ENCODE results near the gene MAGEA9.
"Not testable (repeated sequence)": the region's sequence is repeated elsewhere in the genome, so short reads cannot be mapped to it uniquely, and the experiment has no call there.

MAGEA9 gene

GRCh38 chrX:149773768-149774167 lies 8.0 kb upstream of the MAGEA9 start, which contains the start of gene HSFX1:
Gene HSFX1, plus strand, starts transcription at chrX:149774068. Its CDS starts 614 bp downstream, at chrX:149774682.
- H2BK15ac ChIP-seq (ENCODE audit: low read depth, poor library complexity, severe bottlenecking); H3K36me3 ChIP-seq (ENCODE audit: control insufficient read depth in 1 of 2, insufficient read depth in 2 of 2, low read depth in 1 of 2, low read length in 2 of 2); H2AFZ ChIP-seq (ENCODE audit: low read depth, low read length); H3K9me3 ChIP-seq (ENCODE audit: control insufficient read depth, low read length); H2AK5ac ChIP-seq (ENCODE audit: low read length, severe bottlenecking); H3K27ac ChIP-seq (ENCODE audit: low read length, poor library complexity, severe bottlenecking); H2BK120ac ChIP-seq (ENCODE audit: low read depth, low read length); H3K9ac ChIP-seq (ENCODE audit: low read length); H3K4ac ChIP-seq (ENCODE audit: low read depth in 1 of 2, low read length in 2 of 2); H3K14ac ChIP-seq (ENCODE audit: low read length in 2 of 2); DNase-seq; H2BK5ac ChIP-seq (ENCODE audit: low read depth, low read length, poor library complexity, severe bottlenecking); H3K79me1 ChIP-seq (replicated peaks; ENCODE audit: low read length, poor library complexity, severe bottlenecking); H3K18ac ChIP-seq (ENCODE audit: low read depth in 1 of 2, low read length in 2 of 2); H4K91ac ChIP-seq (ENCODE audit: low read length); H3K4me1 ChIP-seq (ENCODE audit: control insufficient read depth, insufficient read depth, low read depth, low read length); H3K4me3 ChIP-seq (ENCODE audit: insufficient read depth in 1 of 2, low read depth in 1 of 2, low read length in 2 of 2); H3K4me2 ChIP-seq (ENCODE audit: low read length, poor library complexity, severe bottlenecking); H2BK12ac ChIP-seq (ENCODE audit: low read length in 2 of 2); H4K8ac ChIP-seq (ENCODE audit: low read length); H3K27me3 ChIP-seq (ENCODE audit: control insufficient read depth in 1 of 2, insufficient read depth in 1 of 2, low read length in 2 of 2); H3K23ac ChIP-seq (ENCODE audit: low read length in 2 of 2): not testable (repeated sequence)
- no CpG with 5 or more reads among the region's 17 CpGs for WGBS

GRCh38 chrX:149777999-149778398 lies 3.7 kb upstream of the MAGEA9 start:
- H3K9me3 ChIP-seq (ENCODE audit: control insufficient read depth, low read length); H3K36me3 ChIP-seq (ENCODE audit: control insufficient read depth in 1 of 2, insufficient read depth in 2 of 2, low read depth in 1 of 2, low read length in 2 of 2); H3K79me1 ChIP-seq (replicated peaks; ENCODE audit: low read length, poor library complexity, severe bottlenecking): not testable (repeated sequence)

GRCh38 chrX:149795531-149795930 lies 13.8 kb downstream of the MAGEA9 start:
- H3K79me1 ChIP-seq (replicated peaks; ENCODE audit: low read length, poor library complexity, severe bottlenecking); H2BK15ac ChIP-seq (ENCODE audit: low read depth, poor library complexity, severe bottlenecking); H3K36me3 ChIP-seq (ENCODE audit: control insufficient read depth in 1 of 2, insufficient read depth in 2 of 2, low read depth in 1 of 2, low read length in 2 of 2); H3K27ac ChIP-seq (ENCODE audit: low read length, poor library complexity, severe bottlenecking); H2BK120ac ChIP-seq (ENCODE audit: low read depth, low read length); H3K14ac ChIP-seq (ENCODE audit: low read length in 2 of 2); H3K18ac ChIP-seq (ENCODE audit: low read depth in 1 of 2, low read length in 2 of 2); H3K4me2 ChIP-seq (ENCODE audit: low read length, poor library complexity, severe bottlenecking); H2BK12ac ChIP-seq (ENCODE audit: low read length in 2 of 2); H3K4me1 ChIP-seq (ENCODE audit: control insufficient read depth, insufficient read depth, low read depth, low read length); H3K9ac ChIP-seq (ENCODE audit: low read length); H2BK5ac ChIP-seq (ENCODE audit: low read depth, low read length, poor library complexity, severe bottlenecking); H3K27me3 ChIP-seq (ENCODE audit: control insufficient read depth in 1 of 2, insufficient read depth in 1 of 2, low read length in 2 of 2); H3K4ac ChIP-seq (ENCODE audit: low read depth in 1 of 2, low read length in 2 of 2); H2AFZ ChIP-seq (ENCODE audit: low read depth, low read length); H4K91ac ChIP-seq (ENCODE audit: low read length); H2AK5ac ChIP-seq (ENCODE audit: low read length, severe bottlenecking); DNase-seq; H4K8ac ChIP-seq (ENCODE audit: low read length); H3K23ac ChIP-seq (ENCODE audit: low read length in 2 of 2); H3K9me3 ChIP-seq (ENCODE audit: control insufficient read depth, low read length); H3K4me3 ChIP-seq (ENCODE audit: insufficient read depth in 1 of 2, low read depth in 1 of 2, low read length in 2 of 2): not testable (repeated sequence)
- no CpG with 5 or more reads among the region's 1 CpG for WGBS

More at GRCh38 chrX:149777999-149778398, 3.7 kb upstream of the MAGEA9 start:
- H2BK5ac ChIP-seq (ENCODE audit: low read depth, low read length, poor library complexity, severe bottlenecking); H3K4ac ChIP-seq (ENCODE audit: low read depth in 1 of 2, low read length in 2 of 2); H3K4me1 ChIP-seq (ENCODE audit: control insufficient read depth, insufficient read depth, low read depth, low read length); H3K27ac ChIP-seq (ENCODE audit: low read length, poor library complexity, severe bottlenecking); H3K18ac ChIP-seq (ENCODE audit: low read depth in 1 of 2, low read length in 2 of 2); H2BK12ac ChIP-seq (ENCODE audit: low read length in 2 of 2); H3K23ac ChIP-seq (ENCODE audit: low read length in 2 of 2); H3K4me2 ChIP-seq (ENCODE audit: low read length, poor library complexity, severe bottlenecking); H3K27me3 ChIP-seq (ENCODE audit: control insufficient read depth in 1 of 2, insufficient read depth in 1 of 2, low read length in 2 of 2); H3K14ac ChIP-seq (ENCODE audit: low read length in 2 of 2); H4K91ac ChIP-seq (ENCODE audit: low read length); DNase-seq; H2BK15ac ChIP-seq (ENCODE audit: low read depth, poor library complexity, severe bottlenecking); H3K4me3 ChIP-seq (ENCODE audit: insufficient read depth in 1 of 2, low read depth in 1 of 2, low read length in 2 of 2); H2BK120ac ChIP-seq (ENCODE audit: low read depth, low read length); H2AFZ ChIP-seq (ENCODE audit: low read depth, low read length); H3K9ac ChIP-seq (ENCODE audit: low read length); H4K8ac ChIP-seq (ENCODE audit: low read length); H2AK5ac ChIP-seq (ENCODE audit: low read length, severe bottlenecking): not testable (repeated sequence)
- WGBS: no CpG with 5 or more reads among the region's 7 CpGs

- WGBS: 81% methylated on average over 2 of the region's 6 CpGs
- Histone ChIP-seq H3K79me1 (replicated peaks; ENCODE audit: low read length, poor library complexity, severe bottlenecking) (no peaks in the 10 kb centered on the region), H3K14ac (ENCODE audit: low read length in 2 of 2) (no peak overlapping the region), H4K8ac (ENCODE audit: low read length) (no peak overlapping the region), H3K36me3 (ENCODE audit: control insufficient read depth in 1 of 2, insufficient read depth in 2 of 2, low read depth in 1 of 2, low read length in 2 of 2) (no peaks in the 10 kb centered on the region), H2BK5ac (ENCODE audit: low read depth, low read length, poor library complexity, severe bottlenecking) (no peak overlapping the region), H3K27ac (ENCODE audit: low read length, poor library complexity, severe bottlenecking) (no peak overlapping the region), H2AFZ (ENCODE audit: low read depth, low read length) (no peak overlapping the region), H4K91ac (ENCODE audit: low read length) (no peak overlapping the region), H3K9ac (ENCODE audit: low read length) (no peak overlapping the region), H3K4me1 (ENCODE audit: control insufficient read depth, insufficient read depth, low read depth, low read length) (no peaks in the 10 kb centered on the region), H3K27me3 (ENCODE audit: control insufficient read depth in 1 of 2, insufficient read depth in 1 of 2, low read length in 2 of 2) (peaks cover 0 to 16% of the 10 kb centered on the region in 2 experiments), H2AK5ac (ENCODE audit: low read length, severe bottlenecking) (no peak overlapping the region), H2BK12ac (ENCODE audit: low read length in 2 of 2) (no peak overlapping the region), H3K4me3 (ENCODE audit: insufficient read depth in 1 of 2, low read depth in 1 of 2, low read length in 2 of 2) (no peak overlapping the region), H3K18ac (ENCODE audit: low read depth in 1 of 2, low read length in 2 of 2) (no peak overlapping the region), H2BK120ac (ENCODE audit: low read depth, low read length) (no peak overlapping the region), H2BK15ac (ENCODE audit: low read depth, poor library complexity, severe bottlenecking) (no peak overlapping the region), H3K23ac (ENCODE audit: low read length in 2 of 2) (no peak overlapping the region), H3K4me2 (ENCODE audit: low read length, poor library complexity, severe bottlenecking) (no peak overlapping the region), H3K4ac (ENCODE audit: low read depth in 1 of 2, low read length in 2 of 2) (no peak overlapping the region), H3K9me3 (ENCODE audit: control insufficient read depth, low read length) (peaks cover 8% of the 10 kb centered on the region)
- DNase-seq: no peak
Observed at GRCh38 chrX:149799095-149799714, 17.5 kb downstream of the MAGEA9 start.

All from mesenchymal stem cell (in vitro differentiated cells and primary cell).